ENCODE results near the gene TAS1R2.

Gene TAS1R2

DNA sequence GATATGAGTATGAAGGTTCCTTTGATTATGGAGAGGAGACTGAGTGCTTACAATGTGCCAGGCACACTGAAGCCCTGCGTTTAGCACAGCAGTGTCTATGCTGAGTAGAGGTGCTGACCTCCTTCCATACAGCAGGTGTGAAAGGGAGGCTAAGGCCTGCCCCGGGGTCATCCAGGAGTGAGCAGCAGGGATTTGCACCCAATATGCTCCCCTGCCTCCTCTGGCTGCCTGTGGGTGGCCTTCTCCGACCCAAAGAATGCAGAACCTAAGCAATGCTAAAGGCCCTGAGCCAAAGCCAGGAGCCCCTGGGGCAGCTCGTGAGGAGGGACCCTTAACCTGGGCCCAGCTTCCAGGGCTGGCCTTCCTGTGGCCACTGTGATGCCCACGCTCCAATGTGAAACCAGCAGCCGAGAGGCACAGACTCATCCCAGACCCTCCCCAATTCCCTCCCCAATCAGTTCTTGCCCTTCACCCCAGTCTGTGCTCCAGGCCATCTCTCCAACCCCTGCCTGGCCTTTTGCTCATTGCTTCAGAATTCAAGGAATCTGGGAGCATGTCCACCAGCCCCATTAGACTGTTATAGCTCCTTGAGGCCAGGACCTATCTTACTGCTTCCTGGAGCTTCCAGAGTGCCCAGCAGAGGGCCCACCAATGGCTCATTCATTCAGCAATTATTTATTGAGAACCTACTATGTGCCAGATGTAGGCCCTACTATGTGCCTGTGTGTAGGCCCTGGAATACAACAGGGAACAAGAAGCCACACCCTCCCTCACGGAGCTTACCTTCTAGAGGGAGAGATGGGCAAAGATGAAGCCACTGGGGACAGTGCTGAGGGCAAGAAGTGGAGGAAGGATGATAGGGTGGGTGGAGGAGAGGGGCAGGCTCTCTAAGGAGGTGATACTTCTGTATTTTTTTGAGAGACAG, 53.3 kb downstream of the TAS1R2 start:
- H3K4me3 ChIP-seq (ENCODE audit: low read depth, low read length), result no peak overlapping the region
- H3K4me2 ChIP-seq (ENCODE audit: low read length), result no peak overlapping the region
- no peak overlapping the region for H3K9ac ChIP-seq
- H3K27ac ChIP-seq, result no peak overlapping the region
- no peak overlapping the region for H2AFZ ChIP-seq
- no peaks in the 10 kb centered on the region for H3K79me2 ChIP-seq
- no peaks in the 10 kb centered on the region for H3K27me3 ChIP-seq (ENCODE audit: control insufficient read depth, insufficient read depth, low read length)
- TF ChIP-seq, protein P1, sequence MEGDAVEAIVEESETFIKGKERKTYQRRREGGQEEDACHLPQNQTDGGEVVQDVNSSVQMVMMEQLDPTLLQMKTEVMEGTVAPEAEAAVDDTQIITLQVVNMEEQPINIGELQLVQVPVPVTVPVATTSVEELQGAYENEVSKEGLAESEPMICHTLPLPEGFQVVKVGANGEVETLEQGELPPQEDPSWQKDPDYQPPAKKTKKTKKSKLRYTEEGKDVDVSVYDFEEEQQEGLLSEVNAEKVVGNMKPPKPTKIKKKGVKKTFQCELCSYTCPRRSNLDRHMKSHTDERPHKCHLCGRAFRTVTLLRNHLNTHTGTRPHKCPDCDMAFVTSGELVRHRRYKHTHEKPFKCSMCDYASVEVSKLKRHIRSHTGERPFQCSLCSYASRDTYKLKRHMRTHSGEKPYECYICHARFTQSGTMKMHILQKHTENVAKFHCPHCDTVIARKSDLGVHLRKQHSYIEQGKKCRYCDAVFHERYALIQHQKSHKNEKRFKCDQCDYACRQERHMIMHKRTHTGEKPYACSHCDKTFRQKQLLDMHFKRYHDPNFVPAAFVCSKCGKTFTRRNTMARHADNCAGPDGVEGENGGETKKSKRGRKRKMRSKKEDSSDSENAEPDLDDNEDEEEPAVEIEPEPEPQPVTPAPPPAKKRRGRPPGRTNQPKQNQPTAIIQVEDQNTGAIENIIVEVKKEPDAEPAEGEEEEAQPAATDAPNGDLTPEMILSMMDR (IDR thresholded peaks at IDR 0.05), result no peak
- no peaks in the 10 kb centered on the region for H3K4me1 ChIP-seq
- H3K36me3 ChIP-seq (ENCODE audit: control insufficient read depth, insufficient read depth, low read length), result no peaks in the 10 kb centered on the region
- no peaks in the 10 kb centered on the region for H3K9me3 ChIP-seq (ENCODE audit: control insufficient read depth, low read length)

DNA sequence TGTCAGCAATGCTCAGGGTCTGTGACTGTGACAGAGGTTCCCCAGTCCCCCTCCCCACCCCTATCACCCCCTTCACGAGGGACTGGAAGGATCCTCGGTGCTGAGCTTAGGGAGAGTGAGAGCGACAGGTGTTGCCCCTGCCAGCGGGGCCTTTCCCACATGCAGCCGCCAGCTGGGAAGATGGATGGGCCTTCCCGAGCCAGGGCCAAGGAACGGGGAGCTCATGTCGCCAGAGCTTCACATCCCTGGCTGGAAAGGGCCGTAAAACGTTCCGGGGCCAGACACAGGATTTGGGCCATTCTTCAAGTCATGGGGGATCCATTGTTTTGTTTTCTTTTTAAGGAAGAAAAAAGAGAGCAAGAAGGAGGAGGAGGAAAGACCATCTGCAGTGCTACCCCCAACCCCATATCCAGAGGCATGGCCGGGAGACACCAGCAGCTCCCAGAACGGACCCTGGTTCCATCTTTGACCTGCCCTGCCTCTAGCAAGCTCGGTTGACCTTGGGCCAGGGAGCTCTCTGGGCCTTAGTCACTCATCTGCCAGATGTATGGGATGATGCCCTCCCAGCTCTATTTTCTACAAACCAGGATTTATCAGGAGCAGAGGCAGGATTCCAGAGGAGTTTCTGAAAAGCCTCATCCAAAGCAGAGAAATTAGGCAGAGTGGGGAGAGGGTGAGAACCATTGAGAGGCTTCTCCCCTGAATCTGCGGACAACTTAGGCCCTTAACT, 54.1 kb downstream of the TAS1R2 start:
- Histone ChIP-seq H3K27ac (no peak overlapping the region), H3K4me3 (ENCODE audit: low read depth, low read length) (no peak overlapping the region), H3K36me3 (ENCODE audit: control insufficient read depth, insufficient read depth, low read length) (no peaks in the 10 kb centered on the region), H2AFZ (no peak overlapping the region), H3K4me2 (ENCODE audit: low read length) (no peak overlapping the region), H3K27me3 (ENCODE audit: control insufficient read depth, insufficient read depth, low read length) (no peaks in the 10 kb centered on the region), H3K9ac (no peak overlapping the region), H3K79me2 (no peaks in the 10 kb centered on the region), H3K9me3 (ENCODE audit: control insufficient read depth, low read length) (no peaks in the 10 kb centered on the region), H3K4me1 (no peaks in the 10 kb centered on the region)
- TF ChIP-seq, protein P1 (IDR thresholded peaks at IDR 0.05), result no peak

DNA sequence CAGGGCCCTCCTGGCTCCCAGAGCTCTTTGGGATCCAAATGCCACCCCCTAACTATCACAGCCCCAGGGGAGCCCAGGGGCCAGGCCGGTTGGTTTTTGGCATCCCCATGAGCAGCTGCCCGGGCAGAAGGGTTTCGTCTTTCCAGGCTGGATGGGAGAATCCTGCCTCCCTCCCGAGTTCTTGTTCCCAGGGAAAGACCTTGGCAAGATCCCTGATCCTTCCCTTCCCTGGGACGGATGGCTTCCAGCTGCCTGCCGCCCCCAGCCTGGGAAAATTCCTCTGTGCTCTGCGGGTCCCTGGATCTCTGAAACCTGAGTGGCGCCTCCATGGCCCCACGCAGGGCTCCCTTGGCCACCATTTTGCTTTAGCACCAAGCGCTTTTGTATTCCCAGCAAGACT, 55.6 kb downstream of the TAS1R2 start:
- H3K4me1 ChIP-seq, result no peaks in the 10 kb centered on the region
- no peak overlapping the region for H3K4me3 ChIP-seq (ENCODE audit: low read depth, low read length)
- H3K4me2 ChIP-seq (ENCODE audit: low read length), result no peak overlapping the region
- no peak overlapping the region for H2AFZ ChIP-seq
- no peaks in the 10 kb centered on the region for H3K27me3 ChIP-seq (ENCODE audit: control insufficient read depth, insufficient read depth, low read length)
- H3K9me3 ChIP-seq (ENCODE audit: control insufficient read depth, low read length), result no peaks in the 10 kb centered on the region
- TF ChIP-seq, protein P1 (IDR thresholded peaks at IDR 0.05), result no peak
- no peak overlapping the region for H3K9ac ChIP-seq
- no peak overlapping the region for H3K27ac ChIP-seq
- no peaks in the 10 kb centered on the region for H3K79me2 ChIP-seq
- H3K36me3 ChIP-seq (ENCODE audit: control insufficient read depth, insufficient read depth, low read length), result no peaks in the 10 kb centered on the region

DNA sequence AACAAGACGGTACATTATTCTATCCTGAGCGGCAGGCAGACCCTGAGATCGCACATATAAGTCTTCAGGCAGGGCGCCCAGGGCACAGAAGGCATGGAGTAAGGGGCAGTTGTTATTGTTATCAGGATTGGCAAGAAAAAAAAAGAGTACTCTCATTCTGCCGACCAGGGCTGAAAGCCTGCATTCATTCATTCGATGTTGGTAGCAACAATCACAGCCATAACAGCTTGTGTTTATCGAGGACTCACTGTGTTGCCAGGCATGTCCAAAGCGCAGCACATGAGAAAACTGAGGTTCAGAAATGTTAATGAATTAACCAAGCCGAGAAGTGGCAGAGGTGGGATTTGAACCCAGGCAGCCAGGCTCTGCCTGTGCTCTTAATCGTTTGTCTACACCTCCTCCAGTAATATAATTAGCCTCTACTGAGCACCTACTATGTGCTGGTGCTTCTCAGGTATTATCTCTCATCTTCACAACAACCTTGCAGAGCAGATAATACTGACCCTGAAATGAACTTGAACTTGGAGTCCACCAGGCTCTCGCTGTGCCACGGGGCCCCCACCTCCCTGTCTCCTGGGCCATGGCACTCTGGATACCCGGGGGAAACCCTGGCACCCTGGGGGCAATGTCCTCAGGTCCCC, 56.2 kb downstream of the TAS1R2 start:
- no peaks in the 10 kb centered on the region for H3K27me3 ChIP-seq (ENCODE audit: control insufficient read depth, insufficient read depth, low read length)

More for the DNA sequence above, 56.2 kb downstream of the TAS1R2 start:
- no peak overlapping the region for H3K27ac ChIP-seq
- no peaks in the 10 kb centered on the region for H3K79me2 ChIP-seq
- TF ChIP-seq, protein P1 (IDR thresholded peaks at IDR 0.05), result no peak
- no peaks in the 10 kb centered on the region for H3K4me1 ChIP-seq
- no peak overlapping the region for H2AFZ ChIP-seq
- H3K36me3 ChIP-seq (ENCODE audit: control insufficient read depth, insufficient read depth, low read length), result no peaks in the 10 kb centered on the region
- H3K9me3 ChIP-seq (ENCODE audit: control insufficient read depth, low read length), result no peaks in the 10 kb centered on the region
- H3K4me3 ChIP-seq (ENCODE audit: low read depth, low read length), result no peak overlapping the region
- H3K4me2 ChIP-seq (ENCODE audit: low read length), result no peak overlapping the region
- no peak overlapping the region for H3K9ac ChIP-seq

Measured in parathyroid adenoma (tissue), 2 donors.